HG02642 (cell line): Measurements from ENCODE around the gene PPP1R9A.

Experiments
- ATAC-seq: cut with Tn5 transposase; IDR thresholded peaks from one replicate; pipeline ENCODE4 v1.9.1; 2021; ENCODE audit warnings: mild to moderate bottlenecking; ENCODE audit not compliant: unreplicated experiment, poor library complexity

PPP1R9A gene

DNA sequence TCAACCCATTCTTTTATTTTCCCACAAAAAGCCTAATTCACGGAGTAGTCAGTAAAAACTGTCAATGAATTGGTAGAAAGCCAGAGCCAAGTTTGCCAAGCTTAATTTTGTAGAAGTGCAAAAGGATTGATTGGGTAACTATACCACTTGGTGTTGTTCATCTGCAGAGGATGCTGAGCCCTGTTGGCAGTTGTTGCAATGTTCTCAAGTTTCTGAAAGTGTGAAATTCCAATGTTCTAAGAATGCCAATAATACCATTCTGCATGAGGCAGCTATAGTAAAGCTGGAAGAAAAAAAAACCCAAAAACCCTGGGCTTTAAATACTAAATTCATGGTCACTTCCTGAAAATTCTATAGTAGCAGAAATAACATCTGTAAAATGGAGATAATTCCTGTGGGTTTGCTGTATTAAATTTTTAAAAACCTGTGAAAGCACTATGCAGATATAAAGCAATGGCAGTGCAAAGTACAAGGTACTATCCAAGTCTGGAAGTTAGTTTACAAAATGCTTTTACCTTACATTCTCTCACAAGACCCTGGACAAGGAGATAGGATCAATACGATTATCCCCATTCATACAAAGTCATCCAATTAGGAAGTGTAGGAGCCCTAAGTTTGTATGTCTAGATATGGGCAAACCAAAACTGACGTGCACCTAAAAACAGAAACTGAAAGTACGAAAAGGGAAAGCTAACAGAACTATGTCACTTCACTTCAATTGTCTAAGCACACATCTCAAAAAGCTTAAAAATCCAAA, 423.0 kb downstream of the PPP1R9A start:
- peak; percentile 95 for ATAC-seq

DNA sequence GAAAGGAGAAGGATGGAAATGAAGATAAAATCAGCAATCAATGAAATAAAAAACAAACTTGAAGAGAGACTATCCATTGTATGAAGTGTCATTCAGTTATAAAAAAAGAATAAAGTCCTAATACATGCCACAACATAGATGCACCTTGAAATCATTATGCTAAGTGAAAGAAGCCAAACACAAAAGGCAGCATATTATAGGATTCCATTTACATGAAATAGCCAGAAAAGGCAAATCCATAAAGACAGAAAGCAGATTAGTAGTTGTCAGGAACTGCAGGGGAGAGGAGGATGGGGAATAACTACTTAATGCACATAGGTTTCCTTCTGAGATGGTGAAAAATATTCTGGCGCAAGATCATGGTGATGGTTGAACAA, 423.6 kb downstream of the PPP1R9A start:
- ATAC-seq = peak; percentile 33

DNA sequence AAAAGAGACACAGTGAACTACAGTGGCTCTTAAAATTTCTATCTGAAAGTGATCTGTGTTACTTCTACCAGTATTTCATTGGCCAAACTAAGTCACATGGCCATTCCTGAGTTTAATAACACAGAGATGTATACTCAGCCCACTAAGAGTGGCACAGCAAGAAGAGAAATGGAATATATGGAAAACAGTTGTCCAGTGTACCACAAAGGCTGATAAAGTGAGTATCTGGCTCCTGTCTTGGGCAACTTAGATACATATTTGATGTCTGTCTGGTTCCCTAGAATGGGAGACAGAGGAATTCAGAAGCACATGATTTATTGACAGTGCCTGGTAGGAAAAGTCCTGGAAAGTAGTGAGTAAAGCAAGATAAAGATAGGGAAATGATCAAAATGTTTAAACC, 427.1 kb downstream of the PPP1R9A start:
- no peak for ATAC-seq

DNA sequence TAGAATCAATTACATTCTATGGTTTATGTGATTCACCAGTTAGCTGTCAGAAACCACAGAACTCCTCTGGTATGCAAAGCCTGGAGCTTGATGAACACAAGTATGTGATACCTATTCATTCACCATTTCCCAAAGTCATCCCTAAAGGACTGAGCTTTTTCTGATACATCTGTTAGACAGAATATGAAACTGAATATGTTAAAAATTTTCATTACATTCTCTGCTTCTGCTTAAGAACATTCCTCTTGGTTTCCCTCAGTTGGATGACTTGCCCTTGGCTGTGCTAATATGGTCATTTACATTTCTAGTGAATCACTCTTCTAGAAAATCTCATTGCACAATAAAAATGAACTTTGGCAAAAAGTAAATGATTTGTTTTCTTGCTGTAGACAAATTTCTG, 427.7 kb downstream of the PPP1R9A start:
- ATAC-seq = no peak

DNA sequence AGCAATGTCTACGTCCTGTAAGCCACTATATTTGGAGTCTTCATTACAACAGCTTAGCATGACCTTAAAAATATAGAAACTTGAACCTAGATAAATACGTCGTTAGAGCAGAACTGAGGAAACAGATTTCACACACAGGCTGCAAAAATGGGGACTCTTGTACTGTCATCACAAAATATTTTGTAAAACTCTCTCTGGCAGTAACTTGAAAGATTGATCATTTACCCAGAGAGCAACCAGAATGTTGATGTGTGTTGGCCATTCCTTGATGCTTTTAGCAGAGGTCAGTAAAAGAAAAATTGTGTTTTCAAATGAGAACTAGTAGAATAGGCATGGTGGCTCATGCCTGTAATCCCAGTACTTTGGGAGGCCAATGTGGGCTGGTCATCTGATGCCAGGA, 431.4 kb downstream of the PPP1R9A start:
- no peak for ATAC-seq

DNA sequence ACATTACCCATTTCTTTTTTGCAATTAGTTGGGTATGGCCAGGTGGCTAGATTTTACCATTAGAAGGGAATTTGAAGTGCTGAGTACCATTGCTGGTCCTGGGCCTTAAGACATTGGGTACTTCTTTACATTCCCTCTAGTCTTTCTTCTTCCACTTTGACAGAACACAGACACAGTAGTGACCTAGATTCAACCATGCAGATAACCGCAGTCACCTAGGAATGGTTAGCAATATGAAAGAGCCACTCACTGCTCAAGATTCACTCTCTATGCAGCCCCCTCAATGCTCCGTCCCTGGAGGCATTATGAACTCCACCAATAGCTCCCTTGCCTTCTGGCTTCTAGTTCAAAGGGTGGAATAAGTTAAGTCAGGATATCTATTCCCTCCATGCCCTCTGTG, 433.1 kb downstream of the PPP1R9A start:
- no peak for ATAC-seq

DNA sequence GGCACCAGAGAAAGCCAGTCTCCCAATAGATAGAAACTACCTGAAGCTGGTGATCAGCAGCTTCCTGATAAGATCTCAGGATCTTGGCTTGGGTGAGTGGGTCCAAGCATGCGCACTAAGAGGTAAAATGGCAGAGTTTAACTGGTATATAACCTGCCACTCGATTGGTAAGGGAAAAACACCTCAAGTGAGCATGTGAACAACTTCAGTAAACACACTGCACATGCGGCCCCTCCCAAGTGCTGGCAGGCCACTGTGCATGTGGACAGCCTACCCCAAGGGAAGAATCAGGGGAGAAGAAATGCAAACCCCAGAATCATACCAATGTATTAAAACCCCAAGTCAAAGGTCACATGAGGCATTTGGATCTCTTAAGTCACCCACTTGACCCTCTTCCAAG, 434.6 kb downstream of the PPP1R9A start:
- ATAC-seq = no peak

DNA sequence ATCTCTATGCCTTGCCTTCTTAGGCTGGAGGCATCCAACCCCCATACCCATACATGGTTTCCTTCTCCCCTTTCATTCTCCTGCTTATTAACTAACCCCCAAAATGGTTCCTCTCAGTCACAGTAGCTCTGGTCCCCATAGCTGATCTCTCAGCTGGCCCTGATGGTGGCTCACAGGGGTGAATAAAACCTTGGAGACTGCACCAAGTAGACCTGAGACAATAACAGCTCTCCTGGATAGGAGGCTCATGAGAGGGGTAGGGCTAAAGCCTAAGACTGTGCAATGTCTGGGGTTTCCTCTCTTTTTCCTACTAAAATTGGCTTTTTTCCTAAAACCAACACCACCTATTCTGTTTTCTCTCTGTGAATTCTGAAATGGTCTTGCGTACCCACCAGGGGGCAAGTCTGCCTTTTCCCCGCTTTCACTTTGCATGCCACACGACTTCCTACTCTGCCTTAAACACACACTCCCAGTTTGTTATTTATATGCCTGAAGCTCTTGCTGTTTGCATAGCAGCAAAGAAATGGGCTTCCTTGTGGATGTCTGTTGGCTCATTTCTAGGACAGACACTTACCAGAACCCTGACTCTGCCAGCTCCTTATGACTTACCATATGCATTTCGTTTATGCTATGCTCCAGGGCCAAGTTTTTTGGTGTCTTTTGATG, 435.4 kb downstream of the PPP1R9A start:
- ATAC-seq = no peak
